Epithelial cell of proximal tubule (primary cell): ENCODE data around the gene BLZF1. TPM values are rescaled to one million over a fixed set of nuclear protein-coding genes. Genes with fewer than 3 reads are reported as not detected.
A peak's percentile ranks its signal among the peaks of the same experiment; 100 is the strongest.

ENCODE experiments used
- DNase-seq: peaks from one replicate; pipeline ENCODE4 v3.0.0-alpha.2; 2011; ENCODE audit warnings: low read depth
- H3K4me3 ChIP-seq: 2 replicates; pipeline ENCODE4 v1.5.1; 2011; ENCODE audit warnings: low read depth, mild to moderate bottlenecking, low read length
- total RNA-seq: library from RNA; depleted of rRNA; stranded (reverse); fragments of >200 nt; gene quantifications from 2 replicates; pipeline ENCODE4 v1.2.3, GENCODE V29; 2015
- TF ChIP-seq, protein P1 (sequence below): conservative IDR thresholded peaks from 2 replicates; pipeline ENCODE4 v1.5.1; 2012; ENCODE audit warnings: low read depth, mild to moderate bottlenecking, low read length

The BLZF1 gene
- total RNA-seq, 1 donor from 2014 or later: 27.2 TPM

DNA sequence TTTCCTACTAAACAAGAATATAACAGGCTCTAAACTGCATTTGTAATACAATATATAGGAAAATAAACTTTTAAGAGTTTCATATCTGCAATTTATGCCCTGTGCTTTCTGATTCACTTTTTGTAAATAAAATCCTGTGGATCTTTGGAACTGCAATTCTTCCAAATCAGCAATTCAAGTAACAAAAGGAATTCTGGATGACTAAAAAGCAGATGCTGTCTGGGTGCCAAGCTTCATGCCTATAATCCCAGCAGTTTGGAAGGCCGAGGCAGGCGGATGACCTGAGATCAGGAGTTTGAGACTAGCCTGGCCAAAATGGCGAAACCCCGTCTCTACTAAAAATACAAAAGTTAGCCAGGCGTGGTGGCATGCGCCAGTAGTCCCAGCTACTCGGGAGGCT lies 6.7 kb upstream of the BLZF1 start:
- no peak for DNase-seq
- no peak overlapping the region for H3K4me3 ChIP-seq
- TF ChIP-seq, protein P1, sequence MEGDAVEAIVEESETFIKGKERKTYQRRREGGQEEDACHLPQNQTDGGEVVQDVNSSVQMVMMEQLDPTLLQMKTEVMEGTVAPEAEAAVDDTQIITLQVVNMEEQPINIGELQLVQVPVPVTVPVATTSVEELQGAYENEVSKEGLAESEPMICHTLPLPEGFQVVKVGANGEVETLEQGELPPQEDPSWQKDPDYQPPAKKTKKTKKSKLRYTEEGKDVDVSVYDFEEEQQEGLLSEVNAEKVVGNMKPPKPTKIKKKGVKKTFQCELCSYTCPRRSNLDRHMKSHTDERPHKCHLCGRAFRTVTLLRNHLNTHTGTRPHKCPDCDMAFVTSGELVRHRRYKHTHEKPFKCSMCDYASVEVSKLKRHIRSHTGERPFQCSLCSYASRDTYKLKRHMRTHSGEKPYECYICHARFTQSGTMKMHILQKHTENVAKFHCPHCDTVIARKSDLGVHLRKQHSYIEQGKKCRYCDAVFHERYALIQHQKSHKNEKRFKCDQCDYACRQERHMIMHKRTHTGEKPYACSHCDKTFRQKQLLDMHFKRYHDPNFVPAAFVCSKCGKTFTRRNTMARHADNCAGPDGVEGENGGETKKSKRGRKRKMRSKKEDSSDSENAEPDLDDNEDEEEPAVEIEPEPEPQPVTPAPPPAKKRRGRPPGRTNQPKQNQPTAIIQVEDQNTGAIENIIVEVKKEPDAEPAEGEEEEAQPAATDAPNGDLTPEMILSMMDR: no peak

DNA sequence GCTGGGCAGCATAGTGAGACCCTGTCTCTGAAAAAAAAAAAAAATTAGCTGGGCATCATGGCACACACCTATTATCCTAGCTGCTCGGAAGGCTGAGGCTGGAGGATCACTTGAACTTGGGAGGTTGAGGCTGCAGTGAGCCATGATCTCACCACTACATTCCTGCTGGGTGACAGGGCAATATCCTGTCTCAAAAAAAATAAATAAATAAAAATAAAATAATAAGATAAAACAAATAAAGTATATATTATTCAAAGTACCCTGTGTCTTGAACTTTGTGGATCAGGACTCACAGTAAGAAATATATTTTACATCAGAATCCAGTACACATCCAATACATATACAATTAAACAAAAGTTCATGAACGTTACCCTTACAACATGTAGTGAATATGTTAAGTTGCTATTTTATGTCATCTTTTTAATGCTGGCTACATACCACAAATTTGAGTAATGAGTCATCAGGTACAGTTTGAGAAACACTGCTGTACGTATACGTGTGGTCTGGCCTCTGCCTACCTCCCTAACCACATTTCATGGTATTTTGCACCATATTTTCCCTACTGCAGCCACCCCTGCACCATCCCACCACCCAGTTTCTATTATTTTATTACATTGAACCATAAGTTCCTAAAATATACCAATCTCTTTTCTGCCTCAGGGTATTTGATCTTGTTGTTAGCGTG lies 4.8 kb upstream of the BLZF1 start:
- TF ChIP-seq, protein P1: no peak
- DNase-seq: no peak
- H3K4me3 ChIP-seq: no peak overlapping the region

DNA sequence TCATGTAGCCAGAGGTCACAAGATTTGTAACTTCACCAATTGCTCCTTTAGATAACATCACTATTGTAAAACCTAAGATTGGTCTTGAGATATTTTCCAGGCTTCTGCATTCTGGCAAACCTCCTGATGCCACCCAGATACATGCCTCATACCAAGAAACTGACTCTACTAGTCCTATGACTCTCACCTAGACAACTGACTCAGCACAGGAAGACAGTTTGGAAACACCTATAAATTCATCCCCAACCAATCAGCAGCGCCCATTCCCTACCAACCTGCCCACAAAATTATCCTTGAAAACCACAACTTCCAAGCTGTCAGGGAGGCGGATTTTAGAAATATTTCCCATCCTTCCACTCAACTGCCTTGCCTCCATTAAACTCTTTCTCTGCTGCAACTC lies 3.0 kb upstream of the BLZF1 start:
- TF ChIP-seq, protein P1: no peak
- no peak overlapping the region for H3K4me3 ChIP-seq
- DNase-seq: no peak

DNA sequence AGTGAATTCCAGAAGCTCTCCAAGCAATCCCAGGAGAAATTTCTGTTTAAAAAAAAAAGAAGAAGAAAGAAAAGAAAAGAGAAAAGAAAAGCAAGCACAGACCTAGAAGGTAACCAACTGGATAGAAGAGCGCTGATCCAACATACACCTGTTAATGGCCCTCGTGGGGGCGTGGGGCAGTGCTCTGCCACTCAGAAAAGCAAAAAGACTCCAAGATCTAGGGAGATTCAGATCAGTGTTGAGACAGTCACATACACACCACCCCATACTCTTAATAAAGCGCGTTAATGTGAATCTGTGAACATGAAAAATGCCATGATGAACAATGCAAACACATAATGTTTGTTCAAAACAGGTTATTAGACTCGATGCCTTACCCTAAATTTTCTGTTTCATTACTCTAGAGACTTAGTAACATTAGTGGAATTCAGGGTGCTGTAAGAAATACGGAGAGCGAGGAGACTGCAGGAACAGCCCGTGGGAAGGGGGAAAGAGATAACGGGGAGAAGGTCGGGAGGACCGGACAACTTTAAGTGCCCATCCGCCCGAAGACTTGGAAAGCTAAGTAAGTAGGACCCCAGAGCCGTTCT lies 804 bp upstream of the BLZF1 start:
- peak overlapping the region; percentile 93 for H3K4me3 ChIP-seq
- DNase-seq: no peak
- TF ChIP-seq, protein P1: no peak

DNA sequence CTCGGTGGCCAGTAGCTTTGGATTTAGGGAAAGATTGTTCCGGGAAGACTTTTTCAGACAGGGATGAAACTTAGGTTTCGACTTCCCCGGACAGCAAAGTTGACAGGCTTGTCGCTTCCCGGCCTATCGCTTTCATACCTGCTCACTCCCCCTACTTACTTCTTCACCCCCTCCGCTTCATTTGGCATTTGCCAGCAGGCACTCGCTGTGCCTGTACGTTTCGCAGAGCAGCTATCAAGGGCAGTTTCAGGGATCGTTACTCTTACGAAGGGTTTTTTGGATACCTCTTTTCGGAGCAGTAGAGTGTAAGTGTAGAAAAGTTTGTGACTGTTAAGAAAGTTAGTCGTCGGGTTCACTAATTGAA lies 393 bp downstream of the BLZF1 start:
- no peak for DNase-seq
- TF ChIP-seq, protein P1: no peak
- peak overlapping the region; percentile 93 for H3K4me3 ChIP-seq

DNA sequence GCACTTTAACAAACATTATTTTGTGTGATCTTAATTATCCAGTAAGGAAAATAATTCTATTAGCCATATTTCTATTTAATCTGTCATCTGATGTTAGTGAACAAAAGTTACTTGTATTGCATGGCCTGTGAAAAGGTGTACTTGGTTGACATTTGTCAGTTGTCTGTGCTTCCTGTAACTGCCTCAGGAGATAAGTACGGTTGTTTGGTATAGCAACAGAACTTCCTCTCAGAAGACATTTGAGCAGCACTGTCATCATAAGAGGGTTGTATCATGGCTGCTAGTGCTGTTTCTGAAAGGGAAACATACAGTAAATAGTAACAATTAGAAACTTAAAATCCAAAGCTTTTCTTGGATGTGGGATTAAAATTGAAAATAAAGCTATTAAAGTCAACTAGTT lies 3.4 kb downstream of the BLZF1 start:
- H3K4me3 ChIP-seq: no peak overlapping the region
- TF ChIP-seq, protein P1: no peak
- DNase-seq: no peak

DNA sequence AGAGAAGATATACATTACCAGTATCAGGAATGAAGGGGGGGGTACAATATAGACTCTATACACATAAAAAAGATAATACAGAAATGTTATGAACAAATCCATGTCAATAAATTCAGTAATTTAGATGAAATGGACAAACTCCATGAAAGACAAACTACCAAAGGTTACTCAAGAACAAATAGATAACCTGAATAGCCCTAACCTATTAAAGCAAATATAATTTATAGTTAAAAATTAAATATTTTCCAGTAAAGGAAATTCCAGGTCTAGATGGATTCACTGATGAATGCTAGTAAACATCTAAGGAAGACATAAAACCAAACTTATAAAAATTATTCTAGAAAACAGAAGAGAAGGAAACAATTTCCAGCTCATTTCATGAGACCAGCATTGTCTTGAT lies 13.2 kb downstream of the BLZF1 start:
- no peak for DNase-seq
- H3K4me3 ChIP-seq: no peak overlapping the region
- TF ChIP-seq, protein P1: no peak
